T1000 (cell line): ENCODE data around the gene CLCNKA.
A peak's percentile ranks its signal among the peaks of the same experiment; 100 is the strongest.

Source experiments
- DNase-seq: peaks from one replicate; lab custom pipeline; 2025; ENCODE audit warnings: mixed read lengths; lab: John Stamatoyannopoulos, UW

Gene CLCNKA

GRCh38 chr1:16063226-16063829 lies 41.5 kb downstream of the CLCNKA start:
- no peak for DNase-seq

GRCh38 chr1:16063921-16064320 lies 42.1 kb downstream of the CLCNKA start:
- no peak for DNase-seq

GRCh38 chr1:16064536-16065268 lies 42.9 kb downstream of the CLCNKA start:
- no peak for DNase-seq

- no peak for DNase-seq
These were observed 43.4 kb downstream of the CLCNKA start for GRCh38 chr1:16065269-16065576.

GRCh38 chr1:16066245-16066644 lies 44.4 kb downstream of the CLCNKA start:
- no peak for DNase-seq

GRCh38 chr1:16067127-16067768 lies 45.4 kb downstream of the CLCNKA start:
- no peak for DNase-seq

- DNase-seq = no peak
These were observed 46.1 kb downstream of the CLCNKA start for GRCh38 chr1:16067933-16068332.

GRCh38 chr1:16068356-16069270 lies 46.8 kb downstream of the CLCNKA start:
- peak; percentile 26 for DNase-seq

GRCh38 chr1:16070640-16071355 lies 49.0 kb downstream of the CLCNKA start:
- no peak for DNase-seq

GRCh38 chr1:16071614-16072013 lies 49.8 kb downstream of the CLCNKA start:
- DNase-seq = no peak

GRCh38 chr1:16072095-16072494 lies 50.3 kb downstream of the CLCNKA start:
- no peak for DNase-seq

GRCh38 chr1:16072616-16073484 lies 51.0 kb downstream of the CLCNKA start:
- no peak for DNase-seq

GRCh38 chr1:16073490-16074119 lies 51.8 kb downstream of the CLCNKA start, which contains the start of gene FAM131C:
TSS of gene FAM131C (minus strand) at chr1:16073651. CDS start at chr1:16073442, 209 bp downstream.
- no peak for DNase-seq

- DNase-seq = no peak
These were observed 52.4 kb downstream of the CLCNKA start for GRCh38 chr1:16074217-16074616.

- DNase-seq = no peak
These were observed 53.6 kb downstream of the CLCNKA start for GRCh38 chr1:16075337-16076030.

- peak; percentile 80 for DNase-seq
These were observed 54.4 kb downstream of the CLCNKA start for GRCh38 chr1:16076031-16076864.

- DNase-seq = peak; percentile 54
These were observed 55.0 kb downstream of the CLCNKA start for GRCh38 chr1:16076865-16077238.

GRCh38 chr1:16077406-16078245 lies 55.8 kb downstream of the CLCNKA start:
- no peak for DNase-seq
